ENCODE results near the gene HPSE2.

GRCh38 chr10:98509745-98510144 lies 725.9 kb downstream of the HPSE2 start:
- no peak for TF ChIP-seq CTCF (IDR thresholded peaks at IDR 0.05)
- no peak for TF ChIP-seq POLR2A (IDR thresholded peaks at IDR 0.05)
